GM21367 (cell line): ENCODE results near the gene MLH3.
A peak's percentile ranks its signal among the peaks of the same experiment; 100 is the strongest.
"Not testable (repeated sequence)": the region's sequence is repeated elsewhere in the genome, so short reads cannot be mapped to it uniquely, and the experiment has no call there.

Source experiments
- ATAC-seq: cut with Tn5 transposase; IDR thresholded peaks from one replicate; pipeline ENCODE4 v1.9.1; 2021; ENCODE audit not compliant: unreplicated experiment

MLH3 gene

GRCh38 chr14:75050852-75051555 is at the start of gene MLH3:
MLH3 (minus strand) TSS chr14:75051467; CDS start chr14:75049655, 1,812 bp downstream.
- ATAC-seq = peak; percentile 72

DNA sequence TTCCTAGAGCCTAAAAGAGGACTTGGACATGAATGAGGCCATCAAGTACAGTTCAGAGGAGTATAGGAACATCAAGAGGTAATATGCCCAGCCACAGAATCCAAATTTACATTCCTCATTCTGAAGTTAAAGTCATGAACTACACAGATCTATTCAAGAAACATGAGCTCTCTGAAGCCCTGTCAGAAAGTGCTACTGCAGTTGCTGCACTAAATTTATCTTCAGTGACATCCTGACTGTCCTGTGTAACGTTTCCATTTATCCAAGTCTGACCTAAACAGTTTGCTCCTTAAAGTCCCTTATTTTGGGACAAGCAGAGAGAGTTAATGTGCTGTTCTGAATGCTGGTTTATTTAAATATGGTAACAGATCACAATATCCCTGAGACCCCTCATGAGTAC is 47.4 kb upstream of the MLH3 start:
- ATAC-seq = no peak

- no peak for ATAC-seq
Measured at GRCh38 chr14:75098212-75098611, 46.9 kb upstream of the MLH3 start.

GRCh38 chr14:75096959-75097358 is 45.7 kb upstream of the MLH3 start:
- no peak for ATAC-seq

DNA sequence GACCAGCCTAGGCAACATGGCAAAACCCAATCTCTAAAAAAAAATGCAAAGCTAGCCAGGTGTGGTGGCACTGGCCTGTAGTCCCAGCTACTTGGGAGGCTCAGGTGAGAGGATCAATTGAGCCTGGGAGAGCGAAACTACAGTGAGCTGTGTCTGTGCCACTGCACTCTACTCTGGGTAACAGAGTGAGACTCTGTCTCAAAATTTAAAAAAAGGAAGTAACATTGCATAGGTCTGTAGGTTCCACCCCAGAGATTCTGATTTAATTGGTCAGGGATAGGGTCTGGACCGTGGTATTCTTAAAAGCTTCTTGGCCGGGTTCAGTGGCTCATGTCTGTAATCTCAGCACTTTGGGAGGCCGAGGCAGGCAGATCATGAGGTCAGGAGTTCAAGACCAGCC is 44.4 kb upstream of the MLH3 start:
- no peak for ATAC-seq

DNA sequence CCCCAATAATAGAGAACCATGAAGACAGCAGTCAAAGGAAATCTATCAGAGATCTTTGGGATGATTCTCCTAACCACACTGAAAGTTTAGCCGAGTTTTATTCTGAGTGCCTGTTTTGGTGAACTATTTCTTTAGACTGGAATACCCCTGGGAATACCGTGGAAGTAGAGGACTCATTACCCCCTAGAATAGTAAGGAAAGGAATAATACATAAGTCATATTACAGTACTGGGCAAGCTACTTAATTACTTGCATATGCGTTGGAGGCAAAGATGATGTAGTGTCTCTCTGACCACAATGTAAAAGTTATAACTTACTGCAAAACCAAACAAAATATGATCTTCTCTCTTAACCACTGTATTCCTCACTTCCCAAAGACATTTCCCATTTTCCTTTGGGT is 43.6 kb upstream of the MLH3 start:
- no peak for ATAC-seq

GRCh38 chr14:75092698-75093097 is 41.4 kb upstream of the MLH3 start:
- ATAC-seq = no peak

- no peak for ATAC-seq
Measured at GRCh38 chr14:75091251-75091650, 40.0 kb upstream of the MLH3 start.

DNA sequence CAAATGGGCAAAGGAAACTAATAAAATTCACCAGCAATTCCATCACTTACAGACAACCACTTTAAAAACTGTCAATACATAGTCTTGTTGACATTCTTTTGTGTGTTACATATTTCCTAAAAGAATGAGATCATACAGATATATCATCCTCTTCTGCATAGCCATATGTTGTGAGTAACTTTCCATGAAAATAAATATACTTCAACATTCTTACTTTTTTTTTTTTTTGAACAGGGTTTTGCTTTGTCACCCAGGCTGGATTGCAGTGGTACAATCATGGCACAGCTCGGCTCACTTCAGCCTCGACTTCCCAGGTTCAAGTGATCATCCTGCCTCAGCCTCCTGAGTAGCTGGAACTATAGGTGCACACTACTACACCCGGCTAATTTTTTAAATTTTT is 39.1 kb upstream of the MLH3 start:
- no peak for ATAC-seq

DNA sequence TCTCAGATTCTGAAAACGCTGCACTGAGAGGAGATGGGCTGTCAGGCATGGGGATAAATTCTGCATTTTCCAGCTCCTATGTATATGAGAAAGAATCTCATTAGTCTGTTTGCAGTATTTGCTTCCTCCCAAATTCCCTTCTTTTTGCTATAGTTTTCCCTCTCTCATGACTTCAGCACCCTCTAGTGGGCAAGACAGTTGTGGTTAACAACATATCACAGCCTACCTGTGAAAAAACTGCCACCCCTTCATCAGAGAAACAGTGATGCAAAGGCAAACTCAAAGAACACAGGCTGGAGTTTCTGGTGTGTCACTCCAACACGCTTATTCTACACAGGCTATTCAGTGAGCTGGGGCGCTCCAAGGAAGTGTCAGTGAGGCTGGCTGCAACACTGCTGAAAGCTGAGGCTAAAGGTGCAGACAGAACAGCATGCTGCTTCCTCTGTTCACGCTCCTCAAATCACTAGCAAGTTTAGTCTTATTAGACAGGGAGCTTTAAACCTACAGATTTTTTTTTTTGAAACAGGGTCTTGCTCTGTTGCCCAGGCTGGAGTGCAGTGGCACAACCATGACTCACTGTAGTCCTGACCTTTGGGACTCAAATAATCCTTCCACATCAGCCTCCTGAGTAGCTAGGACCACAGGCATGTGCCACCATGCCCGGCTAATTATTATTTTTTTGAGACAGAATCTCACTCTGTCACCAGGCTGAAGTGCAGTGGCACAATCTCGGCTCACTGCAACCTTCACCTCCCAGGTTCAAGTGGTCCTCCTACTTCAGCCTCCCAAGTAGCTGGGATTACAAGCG is 37.5 kb upstream of the MLH3 start:
- ATAC-seq = no peak

DNA sequence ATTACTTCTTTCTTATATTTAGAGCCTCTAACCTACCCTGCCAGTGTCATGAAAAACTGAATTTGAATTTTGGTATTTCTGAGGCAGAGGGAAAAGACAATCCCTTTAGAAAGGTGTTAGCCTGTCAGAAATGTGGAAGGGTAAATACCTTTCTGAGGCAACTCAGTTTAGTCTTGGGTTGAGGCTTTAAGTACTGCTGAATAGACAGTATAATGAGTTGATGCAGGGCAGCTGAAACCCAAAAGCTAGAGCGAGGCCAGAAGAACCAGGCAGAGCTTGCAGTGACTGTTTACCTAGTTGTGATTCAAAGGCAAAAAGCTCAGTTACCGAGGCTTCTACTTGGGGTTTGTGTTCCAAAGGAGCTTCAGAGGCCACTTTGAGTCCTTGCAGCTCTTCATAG is 36.9 kb upstream of the MLH3 start:
- ATAC-seq = no peak

DNA sequence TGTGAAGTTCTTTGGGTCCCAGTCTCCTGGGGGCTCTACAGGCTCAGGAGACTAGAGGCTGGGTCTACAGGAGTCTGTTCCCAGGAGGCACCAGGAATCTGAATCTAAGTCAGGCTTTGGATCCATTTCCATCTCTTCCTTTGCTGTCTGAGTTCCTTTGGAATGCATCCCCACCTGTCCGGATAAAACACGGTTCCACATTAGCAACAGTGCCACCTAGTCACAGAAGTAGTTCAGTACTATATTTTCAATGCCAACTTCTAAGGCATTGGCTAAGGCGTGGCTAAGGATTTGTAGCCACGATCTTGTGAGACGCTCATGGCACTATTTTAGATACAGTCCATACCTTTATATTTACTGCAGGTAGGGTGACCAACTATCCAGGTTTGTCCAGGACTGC is 33.2 kb upstream of the MLH3 start:
- no peak for ATAC-seq

DNA sequence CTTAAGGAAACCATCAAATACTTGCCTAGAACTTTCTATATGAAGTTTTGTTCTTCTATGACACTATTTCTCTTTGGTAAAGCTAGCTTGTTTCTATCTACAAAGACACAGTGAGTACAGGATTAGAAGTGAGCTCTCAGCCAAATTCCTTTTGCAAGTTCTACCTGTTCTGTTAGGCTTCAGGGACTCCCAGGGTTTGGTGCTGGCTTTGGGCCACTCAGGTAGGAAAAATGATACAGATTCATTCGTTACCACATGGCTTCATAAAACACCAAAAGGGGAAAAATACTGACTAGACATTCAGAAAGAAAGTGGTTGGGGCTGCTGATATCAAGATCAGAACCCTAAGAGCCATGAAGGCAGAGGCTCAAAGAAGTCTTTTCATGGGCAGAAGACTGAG is 32.0 kb upstream of the MLH3 start:
- no peak for ATAC-seq

DNA sequence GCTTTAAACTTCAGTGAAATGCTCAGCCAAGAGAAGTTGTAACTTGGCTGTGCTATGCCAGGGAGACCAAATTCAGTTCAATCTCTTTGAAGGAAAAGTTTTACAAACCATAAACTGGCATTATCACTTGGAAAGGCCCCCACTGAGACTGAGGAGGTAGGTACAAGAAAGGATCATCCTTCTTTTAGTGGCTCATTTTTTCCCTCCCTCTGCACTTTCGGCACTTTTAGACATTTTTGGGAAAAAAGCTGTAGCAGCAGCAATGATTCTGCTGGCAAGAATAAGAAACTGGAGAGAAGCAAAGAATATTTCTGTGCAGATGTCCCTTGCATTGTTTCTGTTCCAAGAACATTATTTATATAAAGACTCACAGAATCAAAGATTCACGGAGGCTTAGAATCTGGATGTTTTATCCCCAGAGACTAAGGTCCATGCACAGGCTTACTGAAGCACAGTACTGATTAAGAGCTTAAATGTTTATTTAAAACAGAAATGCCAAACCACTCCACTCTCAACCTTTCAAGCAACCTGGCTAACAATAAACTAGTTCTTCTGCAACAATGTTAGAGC is 30.5 kb upstream of the MLH3 start:
- no peak for ATAC-seq

- no peak for ATAC-seq
Measured at GRCh38 chr14:75079521-75079920, 28.3 kb upstream of the MLH3 start.

GRCh38 chr14:75077794-75078193 is 26.5 kb upstream of the MLH3 start:
- no peak for ATAC-seq

- ATAC-seq = no peak
Measured at GRCh38 chr14:75070383-75070782, 19.1 kb upstream of the MLH3 start.

- ATAC-seq = no peak
Measured at GRCh38 chr14:75069811-75070145, 18.5 kb upstream of the MLH3 start.

- ATAC-seq = peak; percentile 62
Measured at GRCh38 chr14:75069121-75069810, 18.0 kb upstream of the MLH3 start, which contains the start of gene ZC2HC1C. ZC2HC1C (plus strand) TSS chr14:75069641; CDS start chr14:75070574, 933 bp downstream.

GRCh38 chr14:75068294-75069120 is 17.2 kb upstream of the MLH3 start:
- ATAC-seq = no peak

DNA sequence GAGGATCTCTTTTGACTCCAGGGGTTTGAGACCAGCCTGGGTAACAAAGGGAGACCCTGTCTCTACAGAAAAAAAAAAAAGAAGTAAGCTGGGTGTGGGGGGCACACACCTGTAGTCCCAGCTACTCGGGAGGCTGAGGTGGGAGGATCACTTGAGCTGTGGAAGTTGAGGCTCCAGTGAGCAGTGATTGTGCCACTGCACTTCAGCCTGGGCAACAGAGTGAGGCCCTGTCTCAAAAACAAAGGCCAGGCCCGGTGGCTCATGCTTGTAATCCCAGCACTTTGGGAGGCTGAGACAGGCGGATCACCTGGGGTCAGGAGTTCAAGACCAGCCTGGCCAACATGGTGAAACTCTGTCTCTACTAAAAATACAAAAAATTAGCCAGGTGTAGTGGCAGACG is 16.5 kb upstream of the MLH3 start:
- ATAC-seq = not testable (repeated sequence)
